Lower leg skin (tissue), 4 donors: ENCODE measurements around the gene REV3L. TPM values are rescaled to one million over a fixed set of nuclear protein-coding genes. Genes with fewer than 3 reads are reported as not detected.

ENCODE experiments used
- DNase-seq, 2 donors: peaks; one replicate each; pipeline ENCODE4 v3.0.0-alpha.2; 2019; ENCODE audit warnings: low spot score in 2 of 2
- H3K4me3 ChIP-seq: fragments of 200-600 bp; sonication (generic); 2 replicates; pipeline ENCODE4 v1.5.1; 2017; ENCODE audit warnings: mild to moderate bottlenecking, low read depth; ENCODE audit not compliant: poor library complexity, severe bottlenecking
- CTCF ChIP-seq, 3 donors: fragments of 450-650 bp; IDR thresholded peaks; one replicate each; pipeline ENCODE4 v1.5.1; 2016; ENCODE audit warnings: antibody characterized with exemption in 3 of 3, mild to moderate bottlenecking in 3 of 3, moderate library complexity in 2 of 3
- POLR2A ChIP-seq, 2 donors: fragments of 450-650 bp; IDR thresholded peaks; one replicate each; pipeline ENCODE4 v1.6.1; 2016 to 2017; ENCODE audit warnings: antibody characterized with exemption in 2 of 2, mild to moderate bottlenecking in 1 of 2, moderate library complexity in 1 of 2
- WGBS, 2 donors: methylation state at CpG; one replicate each; pipeline ENCODE4 v1.1.5; 2018; 5-methylcytosine and 5-hydroxymethylcytosine counted together
- intact Hi-C: fragments of 100-400 bp; cut with DNase I; formaldehyde crosslinking; loops from one replicate; pipeline ENCODE4 v1.15.0; 2023; ENCODE audit warnings: low total_unique reads
- total RNA-seq, 4 donors: library from RNA; depleted of rRNA; stranded (reverse); fragments of >200 nt; gene quantifications; one replicate each; pipeline ENCODE4 v1.1.0, GENCODE V29; 2016

REV3L gene
- total RNA-seq, 4 donors from 2014 or later = 25.9 to 45.9 (median 28.6) TPM

DNA sequence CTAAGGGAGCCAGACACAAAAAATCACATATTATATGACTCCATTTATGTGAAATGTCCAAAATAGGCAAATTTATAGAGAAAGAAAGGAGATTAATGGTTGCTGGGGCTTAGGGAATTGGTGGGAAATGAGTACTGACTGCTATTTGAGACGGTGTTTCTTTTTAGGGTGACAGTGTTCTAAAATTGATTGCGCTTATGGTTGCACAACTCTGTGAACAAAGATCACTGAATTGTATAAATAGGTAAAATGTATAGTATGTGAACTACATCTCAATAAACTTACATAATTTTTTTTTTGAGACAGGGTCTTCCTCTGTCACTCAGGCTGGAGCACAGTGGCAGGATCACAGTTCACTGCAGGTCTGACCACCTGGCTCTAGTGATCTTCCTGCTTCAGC, 45.4 kb downstream of the REV3L start:
- H3K4me3 ChIP-seq = no peak overlapping the region
- no peak for TF ChIP-seq POLR2A (IDR thresholded peaks at IDR 0.05)
- no peak for TF ChIP-seq CTCF (IDR thresholded peaks at IDR 0.05)
- WGBS, 2 donors = 96% methylated on average over 2 of the region's 2 CpGs
- no peak for DNase-seq
- intact Hi-C loops = no loop called here

DNA sequence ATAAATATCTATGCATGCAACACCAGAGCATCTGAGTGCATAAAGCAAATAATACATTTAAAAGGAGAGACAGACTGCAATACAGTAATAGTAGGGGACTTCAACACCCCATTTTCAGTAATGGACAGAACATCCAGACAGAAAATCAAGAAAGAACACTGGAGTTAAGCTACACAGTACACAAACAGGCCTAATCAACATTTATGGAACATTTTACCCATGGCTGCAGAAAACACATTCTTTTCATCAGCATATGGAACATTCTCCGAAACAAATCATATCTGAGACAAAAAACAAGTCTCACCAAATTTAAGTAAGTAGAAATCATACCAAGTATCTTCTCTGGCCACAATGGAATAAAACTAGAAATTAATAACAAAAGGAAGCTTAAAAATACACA, 50.5 kb downstream of the REV3L start:
- H3K4me3 ChIP-seq = no peak overlapping the region
- no peak for DNase-seq
- TF ChIP-seq POLR2A (IDR thresholded peaks at IDR 0.05) = no peak
- no peak for TF ChIP-seq CTCF (IDR thresholded peaks at IDR 0.05)
- intact Hi-C loops = no loop called here
- WGBS, 2 donors = 91 to 97% methylated on average over 1 of the region's 1 CpG

GRCh38 chr6:111430605-111431376, 52.2 kb downstream of the REV3L start:
- H3K4me3 ChIP-seq = no peak overlapping the region
- TF ChIP-seq POLR2A (IDR thresholded peaks at IDR 0.05) (no peak), CTCF (IDR thresholded peaks at IDR 0.05) (no peak)
- 89 to 92% methylated on average over 11 of the region's 11 CpGs for WGBS, 2 donors
- intact Hi-C loops = no loop called here
- DNase-seq = no peak

DNA sequence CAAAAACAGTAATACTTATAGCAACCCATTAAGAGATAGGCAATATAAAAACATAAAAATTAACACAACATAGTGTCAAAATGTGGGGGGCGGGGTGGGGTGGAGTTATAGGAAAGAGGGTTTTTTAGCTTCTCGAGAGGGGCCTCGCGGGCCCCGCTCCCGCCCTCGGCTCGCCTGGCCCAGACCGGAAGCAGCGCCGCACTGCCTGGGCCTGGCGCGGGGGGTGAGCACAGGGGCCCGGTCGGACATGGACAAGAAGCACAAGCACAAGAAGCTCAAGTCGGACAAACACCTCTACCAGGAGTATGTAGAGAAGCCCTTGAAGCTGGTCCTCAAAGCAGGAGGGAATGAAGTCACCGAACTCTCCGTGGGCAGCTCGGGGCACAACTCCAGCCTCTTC, 53.4 kb downstream of the REV3L start:
- TF ChIP-seq POLR2A (IDR thresholded peaks at IDR 0.05) (no peak), CTCF (IDR thresholded peaks at IDR 0.05) (no peak)
- intact Hi-C loops = no loop called here
- H3K4me3 ChIP-seq = no peak overlapping the region
- no peak for DNase-seq
- WGBS, 2 donors = 98 to 99% methylated on average over 19 of the region's 19 CpGs

GRCh38 chr6:111428811-111429210, 54.2 kb downstream of the REV3L start:
- WGBS, 2 donors = 61 to 79% methylated on average over 1 of the region's 1 CpG
- TF ChIP-seq CTCF (IDR thresholded peaks at IDR 0.05) (no peak), POLR2A (IDR thresholded peaks at IDR 0.05) (no peak)
- no peak overlapping the region for H3K4me3 ChIP-seq
- intact Hi-C loops = no loop called here
- DNase-seq = no peak
